Hematopoietic multipotent progenitor cell treated with erythropoietin and hydrocortisone succinate and interleukin-3 and kit ligand, for 4 days (in vitro differentiated cells): ENCODE measurements around the gene L2HGDH.
"Not testable (repeated sequence)": the region's sequence is repeated elsewhere in the genome, so short reads cannot be mapped to it uniquely, and the experiment has no call there.

Source experiments
- DNase-seq: peaks from one replicate; pipeline ENCODE4 v3.0.0-alpha.2; 2015

L2HGDH gene

DNA sequence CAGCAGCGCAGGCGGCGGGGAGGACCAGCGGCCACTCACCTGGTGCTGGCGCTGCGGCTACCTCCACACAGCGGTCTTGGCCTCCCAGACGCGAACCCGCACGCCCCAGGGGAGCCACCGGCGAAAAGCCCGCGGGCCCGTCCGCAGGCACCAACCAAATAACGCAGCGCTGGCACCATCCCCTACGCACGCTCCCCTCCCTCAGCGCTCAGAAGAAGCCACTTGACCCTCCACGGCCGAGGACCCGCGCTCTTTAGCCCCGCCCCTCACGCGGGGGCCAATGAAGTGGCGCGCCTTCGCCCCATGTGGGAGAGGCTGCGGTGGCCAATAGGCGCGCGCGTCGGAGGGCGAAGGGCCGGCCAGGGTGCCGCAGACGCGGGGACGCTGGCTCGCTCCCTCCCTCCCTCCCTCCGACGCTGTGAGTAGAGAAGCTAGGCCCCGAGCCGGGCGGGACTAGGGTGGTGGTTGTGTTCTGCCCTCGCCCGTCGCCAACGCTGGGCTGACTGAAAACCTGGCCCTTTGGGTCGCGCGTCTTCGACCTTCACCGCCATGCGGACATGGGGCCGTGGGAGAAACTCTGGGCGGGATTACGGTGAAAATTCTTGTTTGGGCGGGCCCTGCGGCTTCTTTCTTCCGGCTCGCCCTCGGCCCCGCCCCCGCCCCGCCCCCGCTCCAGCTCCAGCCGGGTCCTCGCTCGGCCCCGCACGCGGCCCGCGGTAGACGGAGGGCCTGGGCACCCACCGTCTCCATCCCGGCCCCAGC is at the start of gene L2HGDH, which contains the start of gene DMAC2L:
L2HGDH (minus strand) TSS at position 258 of the 762 bp plus-strand sequence; CDS start at position 179, 79 bp downstream.
DMAC2L (plus strand) TSS at position 353 of the 762 bp plus-strand sequence. CDS start 9,164 bp downstream, outside the sequence.
- peak; percentile 98 for DNase-seq

DNA sequence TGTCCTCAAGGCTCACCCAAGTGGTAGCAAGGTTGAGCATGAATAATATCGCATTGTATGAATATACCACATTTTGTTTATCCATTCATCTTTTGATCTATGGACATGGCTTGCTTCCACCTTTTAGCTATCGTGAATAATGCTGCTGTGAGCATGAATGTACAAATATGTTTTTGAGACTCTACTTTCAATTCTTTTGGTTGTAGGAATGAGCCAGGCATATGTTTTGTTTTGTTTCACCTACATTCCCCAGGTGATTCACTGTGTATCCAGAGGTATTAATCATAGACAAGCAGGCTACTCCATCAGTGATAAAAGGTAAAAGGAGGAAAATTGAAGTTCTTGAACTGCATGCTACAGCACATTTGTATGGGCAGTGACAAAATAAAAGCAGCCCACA is 48.8 kb upstream of the L2HGDH start:
- no peak for DNase-seq

DNA sequence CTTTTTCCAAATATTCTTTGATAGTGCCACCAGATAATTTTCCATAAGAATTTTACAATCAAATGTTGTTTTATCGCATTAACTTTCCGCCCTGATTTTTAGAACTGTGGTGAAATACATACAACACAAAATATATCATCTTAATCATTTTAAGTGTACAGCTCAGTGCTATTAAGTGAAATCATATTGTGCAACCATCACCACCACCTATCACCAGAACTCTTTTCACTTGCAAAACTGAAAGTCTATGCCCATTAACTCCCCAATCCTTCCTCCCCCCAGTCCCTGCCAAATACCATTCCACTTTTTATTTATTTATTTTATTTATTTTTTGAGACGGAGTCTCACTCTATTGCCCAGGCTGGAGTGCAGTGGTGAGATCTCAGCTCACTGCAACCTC is 48.1 kb upstream of the L2HGDH start:
- no peak for DNase-seq

DNA sequence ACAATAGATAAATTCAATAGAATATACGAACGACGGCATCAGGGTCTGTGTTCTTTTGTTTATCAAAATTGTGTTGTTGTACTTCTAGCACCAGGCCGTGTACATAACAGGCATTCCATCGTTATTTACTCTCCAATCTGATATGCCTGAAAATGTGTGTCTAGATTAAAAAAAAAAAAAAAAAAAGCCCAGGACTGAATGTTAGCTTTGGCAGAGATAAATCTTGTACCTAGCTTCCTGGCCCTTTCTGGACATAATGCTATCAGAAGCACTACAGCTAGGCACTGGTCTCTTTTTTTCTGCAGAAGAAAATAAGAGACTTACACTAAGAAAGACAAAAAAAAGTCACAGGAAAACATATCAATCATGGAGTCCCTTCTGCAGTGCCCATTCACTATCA is 47.6 kb upstream of the L2HGDH start:
- no peak for DNase-seq

DNA sequence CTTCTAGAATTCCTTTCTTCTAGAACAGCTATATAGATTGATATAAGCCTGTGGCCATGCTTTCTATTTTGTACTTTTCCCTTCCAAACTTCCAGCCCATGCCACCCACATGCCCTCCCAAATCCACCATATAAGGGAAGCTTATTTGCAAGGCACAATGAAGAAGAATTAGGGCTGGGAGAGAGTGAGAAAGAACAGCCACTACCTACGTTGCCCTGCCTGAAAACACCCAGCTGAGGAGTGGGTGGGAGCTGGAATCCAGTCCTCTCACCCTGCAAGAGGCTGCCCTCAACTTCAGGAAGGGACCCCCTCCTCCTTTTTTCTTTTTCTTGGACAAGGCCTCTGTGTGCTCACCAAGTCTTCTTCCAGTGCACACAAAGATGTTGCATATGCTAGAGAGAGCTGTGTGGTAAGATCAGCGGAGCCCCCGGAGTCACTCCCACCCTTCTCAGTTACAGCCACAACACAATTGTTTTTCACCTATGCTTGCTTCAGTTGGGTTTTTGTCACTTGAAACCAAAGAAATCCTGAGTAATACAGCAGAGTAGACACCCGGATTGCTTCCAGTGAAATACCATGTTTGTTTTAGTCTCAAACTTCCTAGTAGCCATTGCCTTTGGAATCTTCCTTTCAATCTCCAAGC is 45.8 kb upstream of the L2HGDH start:
- no peak for DNase-seq

DNA sequence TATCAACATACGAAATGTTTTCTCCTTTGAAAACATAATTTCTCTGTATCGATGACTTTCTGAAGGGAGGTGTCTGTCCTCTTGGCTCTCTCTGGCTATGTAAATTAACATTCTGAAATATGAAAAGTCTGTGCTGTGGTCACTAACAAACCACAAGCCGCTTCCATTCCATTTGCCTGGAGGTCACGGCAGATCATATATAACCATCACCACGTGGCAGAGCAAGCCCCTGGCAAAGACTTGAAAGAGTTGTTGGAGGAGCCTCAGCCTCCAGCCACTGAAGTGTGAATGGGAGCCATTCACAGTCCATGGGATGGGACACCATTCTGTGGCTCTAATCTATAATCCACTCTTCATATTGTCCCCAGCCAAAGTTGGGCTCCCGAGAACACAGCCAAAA is 45.1 kb upstream of the L2HGDH start:
- no peak for DNase-seq

DNA sequence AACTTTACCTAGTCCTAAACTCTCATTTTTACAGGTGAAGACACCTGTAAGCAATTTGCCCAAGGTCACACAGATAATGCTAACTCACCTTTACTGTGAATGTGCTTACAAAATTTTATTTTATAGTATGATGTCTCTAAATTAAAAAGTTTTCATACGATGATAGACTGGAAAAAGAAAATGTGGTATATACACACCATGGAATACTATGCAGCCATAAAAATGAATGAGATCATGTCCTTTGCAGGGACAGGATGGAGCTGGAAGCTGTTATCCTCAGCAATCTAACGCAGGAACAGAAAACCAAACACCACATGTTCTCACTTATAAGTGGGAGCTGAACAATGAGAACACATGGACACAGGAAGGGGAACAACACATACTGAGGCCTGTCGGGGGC is 44.3 kb upstream of the L2HGDH start:
- not testable (repeated sequence) for DNase-seq

DNA sequence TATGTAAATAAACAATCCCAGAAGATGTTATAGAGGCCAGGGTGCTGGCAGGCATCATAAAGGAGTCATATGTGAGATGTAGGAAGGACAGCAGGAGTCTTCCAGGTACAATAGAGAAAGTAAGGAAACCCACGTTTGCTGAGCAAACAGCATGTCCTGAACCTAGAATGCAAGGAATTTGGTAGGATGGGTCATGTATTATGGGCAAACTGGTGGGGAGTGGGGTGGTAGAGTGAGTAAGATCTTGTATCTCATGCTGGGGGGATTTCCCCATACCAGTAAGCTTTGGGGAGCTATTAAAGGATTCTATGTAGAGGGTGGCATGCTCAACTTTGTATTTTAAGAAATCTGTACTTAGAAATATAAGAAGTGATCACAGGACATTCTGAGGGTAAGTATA is 43.7 kb upstream of the L2HGDH start:
- DNase-seq, result no peak

DNA sequence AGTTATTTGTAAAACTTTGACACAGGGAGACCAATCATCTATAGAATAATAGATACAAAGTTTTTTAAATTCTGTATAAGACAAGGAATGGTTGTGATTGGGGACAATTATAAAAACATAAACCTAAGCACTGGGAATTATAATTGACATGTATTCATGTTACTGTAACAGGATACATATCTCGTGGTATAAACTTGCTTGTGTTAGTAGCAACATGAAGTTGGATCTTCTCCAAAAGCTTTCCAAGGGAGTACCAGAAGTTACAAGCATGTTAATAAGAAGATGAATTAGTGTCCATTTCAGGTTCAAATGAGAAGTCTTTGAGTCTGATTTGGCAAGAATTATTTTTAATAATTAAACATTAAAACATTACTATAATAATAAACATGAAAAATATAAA is 42.5 kb upstream of the L2HGDH start:
- no peak for DNase-seq

DNA sequence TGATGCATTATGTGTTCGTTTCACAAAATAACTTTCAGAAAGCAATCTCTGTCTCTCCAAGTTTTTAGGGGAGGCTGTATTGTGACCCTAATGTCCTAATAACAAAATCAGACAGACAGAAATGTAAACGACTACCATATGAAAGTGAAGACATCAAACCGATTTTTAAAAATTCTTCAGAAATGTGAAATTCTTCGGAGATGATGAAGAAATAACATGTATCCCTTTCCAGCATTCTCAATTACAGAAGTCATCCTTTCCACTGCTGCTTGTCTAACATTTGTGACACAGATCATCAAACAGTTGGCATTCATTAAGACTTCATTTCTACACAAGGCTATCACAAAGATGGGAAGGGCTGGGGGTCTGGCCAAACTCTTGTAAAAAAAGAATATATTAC is 41.1 kb upstream of the L2HGDH start:
- DNase-seq, result no peak

DNA sequence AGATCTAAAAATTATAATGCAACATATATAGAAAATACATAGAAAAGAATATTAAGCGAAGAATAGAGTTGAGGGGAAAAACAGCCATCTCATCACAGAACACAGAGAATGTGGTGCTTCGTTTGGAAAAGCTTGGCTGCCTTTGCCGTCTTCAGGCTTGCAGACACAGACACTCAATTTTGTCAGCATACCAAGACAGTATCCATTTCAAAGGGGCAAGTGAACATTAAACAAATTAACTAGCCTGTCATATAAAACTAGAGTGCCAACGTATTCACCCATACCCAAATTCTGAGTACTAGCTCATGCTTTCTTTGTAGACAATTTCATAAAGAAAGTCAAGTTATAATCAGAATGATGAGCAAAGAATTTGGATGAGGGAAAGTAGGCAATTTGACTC is 40.6 kb upstream of the L2HGDH start:
- DNase-seq, result no peak

DNA sequence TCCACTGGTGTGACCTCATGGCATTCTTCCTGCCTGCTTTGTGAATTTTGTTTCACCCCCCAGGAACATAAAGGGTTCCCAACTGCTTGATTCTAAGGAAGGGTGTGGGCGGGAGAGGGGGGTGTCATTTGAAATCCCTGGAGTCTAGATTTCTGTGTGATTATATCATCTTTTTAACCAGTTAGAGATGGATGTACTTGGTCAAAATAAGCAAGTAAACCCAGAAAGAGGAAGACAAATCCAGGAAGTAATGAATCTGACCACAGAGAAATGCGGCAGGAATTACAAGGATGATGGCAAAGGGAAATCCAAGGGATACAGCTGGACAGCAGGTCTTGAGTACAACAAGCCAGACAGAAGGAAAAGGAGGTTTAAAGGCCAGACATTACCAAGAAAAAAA is 38.9 kb upstream of the L2HGDH start:
- DNase-seq, result no peak

DNA sequence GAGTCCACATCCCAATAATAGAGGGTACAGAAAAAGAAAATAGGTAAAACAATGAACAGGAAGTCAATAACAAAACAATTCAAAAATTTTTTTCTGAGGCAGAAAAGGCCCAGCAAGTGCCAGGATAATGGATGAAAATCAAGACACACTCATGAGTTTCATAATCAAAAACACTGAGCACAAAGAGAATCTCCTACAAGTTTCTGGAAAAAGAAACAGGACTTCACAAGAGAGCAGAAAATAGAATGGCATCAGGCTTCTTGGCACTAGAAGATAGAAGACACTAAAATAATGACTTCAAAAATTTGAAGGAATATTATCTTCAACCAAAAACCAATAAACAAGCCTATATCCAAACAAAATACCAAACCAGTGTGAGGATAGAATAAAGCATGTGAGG is 36.9 kb upstream of the L2HGDH start:
- no peak for DNase-seq

DNA sequence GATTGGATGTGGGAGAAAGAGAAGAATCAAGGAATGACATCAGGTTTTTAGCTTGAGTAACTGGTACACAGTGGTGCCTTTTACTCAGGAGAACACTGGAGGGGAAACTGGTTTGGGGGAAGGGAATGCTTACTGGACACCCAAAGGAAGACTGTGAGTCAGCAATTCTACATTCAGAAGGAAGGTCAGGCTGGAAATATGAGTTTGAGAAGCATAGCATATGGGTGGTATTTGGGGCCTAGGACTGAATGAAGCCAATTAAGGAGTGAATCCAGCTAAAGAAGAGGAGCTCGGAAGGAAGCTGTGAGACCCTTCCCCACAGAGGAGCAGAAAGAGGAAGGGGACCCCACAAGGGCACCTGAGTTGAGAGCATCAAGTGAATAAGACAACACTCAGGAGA is 35.5 kb upstream of the L2HGDH start:
- DNase-seq, result peak; percentile 43

DNA sequence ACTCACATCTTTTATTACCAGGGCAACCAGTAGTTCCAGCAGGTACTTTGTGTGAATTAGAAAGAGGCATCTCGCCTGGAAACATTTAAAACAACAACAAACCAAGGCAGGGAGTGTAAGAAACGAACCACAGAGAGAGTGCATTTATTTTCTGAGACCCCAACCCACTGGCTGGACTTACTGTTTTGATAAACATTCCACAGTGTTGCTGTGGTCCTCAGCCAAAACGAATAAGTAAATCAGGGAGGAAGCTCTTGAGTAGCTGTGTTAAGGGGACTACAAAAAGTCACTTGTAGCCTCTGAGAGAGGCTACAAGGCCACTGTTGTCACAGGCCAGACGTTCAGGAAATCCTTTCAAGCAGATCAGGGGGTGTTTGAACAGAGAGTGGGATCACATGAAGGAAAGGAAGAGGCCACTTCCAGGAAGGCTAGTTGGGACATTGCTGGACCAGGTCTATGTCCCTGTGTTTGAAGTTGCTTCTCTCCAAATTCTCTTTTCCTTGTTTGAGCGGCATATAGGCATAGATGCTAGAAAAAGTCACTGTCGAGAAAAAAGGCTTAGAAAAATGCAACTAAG is 33.9 kb upstream of the L2HGDH start:
- no peak for DNase-seq

DNA sequence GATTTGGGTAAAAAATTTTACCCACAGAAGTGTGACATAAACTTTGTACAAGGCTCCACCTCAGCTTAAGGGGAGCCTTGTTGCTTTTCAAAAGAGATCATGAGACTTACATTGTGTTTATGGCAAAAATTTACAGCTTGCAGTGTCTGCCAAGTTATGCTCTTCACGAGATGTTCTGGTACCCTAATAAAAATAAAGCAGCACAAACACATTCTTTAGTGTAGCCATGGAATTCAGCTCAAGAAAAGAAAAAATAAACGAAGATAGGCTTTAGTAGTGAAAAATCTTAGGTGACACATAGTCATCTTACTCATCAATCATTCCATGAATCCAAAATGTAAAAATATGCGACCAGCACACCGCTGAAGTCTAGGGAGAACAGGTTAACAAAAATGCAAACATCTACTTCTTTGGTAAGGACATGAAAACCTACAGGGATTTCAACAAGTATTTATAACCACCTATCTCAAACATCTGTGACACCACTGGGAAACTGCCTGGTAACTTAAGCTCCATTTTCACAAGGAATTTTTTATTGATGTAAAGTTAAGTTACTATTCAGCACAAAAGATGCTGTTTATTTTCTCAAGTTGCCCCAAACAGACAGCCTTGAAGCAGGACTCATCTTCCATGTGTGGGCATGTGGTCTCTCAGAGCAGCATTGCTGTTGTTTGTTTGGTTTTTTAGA is 33.0 kb upstream of the L2HGDH start:
- no peak for DNase-seq

DNA sequence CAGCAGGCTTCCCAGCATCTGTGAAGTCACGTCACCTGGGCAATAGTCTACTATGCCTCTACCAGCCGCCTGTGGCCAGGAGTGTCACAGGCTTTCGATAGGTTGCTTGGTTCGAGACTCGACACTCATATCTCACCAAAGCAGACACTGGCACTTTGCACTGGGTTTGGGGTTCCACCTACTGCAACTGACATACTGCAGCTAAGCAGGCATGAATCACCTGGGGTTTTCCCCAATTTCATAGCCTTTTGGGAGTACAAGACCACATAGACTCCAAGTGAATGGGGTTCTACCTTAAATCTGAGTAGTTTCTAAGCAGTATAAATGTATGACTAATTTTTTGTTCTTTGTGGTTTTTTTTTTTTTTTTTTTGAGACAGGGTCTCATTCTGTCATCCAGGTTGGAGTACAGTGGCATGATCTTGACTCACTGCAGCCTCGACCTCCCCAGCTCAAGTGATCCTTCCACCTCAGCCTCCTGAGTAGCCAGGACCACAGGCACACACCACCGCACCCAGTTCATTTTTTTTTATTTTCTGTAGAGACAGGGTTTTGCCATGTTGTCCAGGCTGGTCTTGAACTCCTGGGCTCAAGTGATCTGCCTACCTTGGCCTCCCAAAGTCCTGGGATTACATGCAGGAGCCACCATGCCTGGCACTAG is 32.2 kb upstream of the L2HGDH start:
- peak; percentile 71 for DNase-seq

DNA sequence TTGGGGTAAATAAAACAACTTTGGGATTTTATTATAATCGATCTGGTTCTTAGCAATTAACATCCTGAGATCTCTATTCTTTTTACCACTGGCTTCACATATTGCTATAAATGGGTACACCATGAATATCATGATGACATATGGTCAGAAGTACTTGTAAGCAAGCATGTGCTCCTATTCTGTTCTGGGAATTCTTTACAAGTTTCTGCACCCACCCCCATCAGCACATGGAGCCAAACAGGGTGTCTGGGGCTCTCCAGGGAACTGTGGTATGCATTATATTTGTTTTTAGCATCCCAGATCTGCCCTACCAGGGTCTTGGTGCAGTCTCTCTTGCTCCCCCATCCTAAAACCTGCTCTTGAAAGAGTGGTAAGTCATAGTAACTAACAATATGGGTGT is 31.4 kb upstream of the L2HGDH start:
- no peak for DNase-seq

DNA sequence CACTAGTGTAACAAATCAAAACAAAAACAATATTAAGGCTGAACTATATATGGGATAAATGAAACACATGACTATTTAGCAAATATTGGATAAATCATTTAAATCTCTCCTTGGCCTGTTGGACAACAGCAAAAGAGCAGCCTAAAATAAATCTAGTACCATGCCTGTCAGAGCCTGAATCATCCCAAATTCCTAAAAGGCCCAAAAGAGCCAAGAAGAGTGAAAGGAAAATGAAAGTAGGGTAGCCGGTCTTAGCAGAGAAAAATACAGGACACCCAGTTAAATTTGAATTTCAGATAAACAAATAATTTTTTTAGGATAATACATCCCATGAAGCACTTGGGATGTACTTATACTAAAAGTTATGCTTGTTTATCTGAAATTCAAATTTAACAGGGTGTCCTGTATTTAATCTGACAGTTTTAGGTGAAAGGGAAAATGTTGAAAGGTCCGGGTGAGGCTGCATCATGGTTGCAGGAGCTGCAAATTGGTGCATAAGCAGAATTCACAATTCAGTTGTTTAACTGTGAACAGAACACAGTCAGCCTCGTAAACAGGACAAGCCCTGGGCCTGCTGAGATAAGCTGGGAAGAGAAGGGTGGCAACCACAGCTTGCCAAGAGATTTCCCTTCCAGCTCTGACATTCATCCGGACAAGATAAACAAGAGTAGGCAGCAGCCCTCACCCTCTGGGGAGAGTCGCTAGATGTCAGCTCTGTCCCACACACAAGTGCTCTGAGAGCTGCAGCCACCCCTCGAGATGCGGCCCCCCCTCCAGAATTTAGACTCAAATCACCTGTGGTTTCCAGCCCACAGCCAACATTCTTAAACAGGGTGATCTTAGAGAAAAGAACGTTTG is 30.4 kb upstream of the L2HGDH start:
- DNase-seq, result peak; percentile 97

DNA sequence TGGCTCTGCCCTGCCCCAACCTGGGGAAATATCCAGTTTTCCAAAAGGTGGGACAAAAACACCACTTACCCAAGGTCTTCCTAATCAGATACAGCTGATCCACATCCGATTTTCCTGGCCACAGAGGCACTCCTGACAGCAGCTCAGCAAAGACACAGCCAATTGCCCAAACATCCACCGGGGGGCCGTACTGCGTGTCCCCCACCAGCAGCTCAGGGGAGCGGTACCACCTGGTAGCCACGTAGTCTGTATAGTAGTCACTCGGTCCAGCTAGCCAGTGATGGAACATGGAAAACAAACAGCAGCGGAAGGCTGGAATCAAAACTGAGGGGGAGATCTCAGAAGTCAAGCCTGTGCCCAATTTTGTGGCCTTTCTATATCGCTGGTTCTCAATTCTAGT is 28.9 kb upstream of the L2HGDH start:
- DNase-seq, result peak; percentile 48

DNA sequence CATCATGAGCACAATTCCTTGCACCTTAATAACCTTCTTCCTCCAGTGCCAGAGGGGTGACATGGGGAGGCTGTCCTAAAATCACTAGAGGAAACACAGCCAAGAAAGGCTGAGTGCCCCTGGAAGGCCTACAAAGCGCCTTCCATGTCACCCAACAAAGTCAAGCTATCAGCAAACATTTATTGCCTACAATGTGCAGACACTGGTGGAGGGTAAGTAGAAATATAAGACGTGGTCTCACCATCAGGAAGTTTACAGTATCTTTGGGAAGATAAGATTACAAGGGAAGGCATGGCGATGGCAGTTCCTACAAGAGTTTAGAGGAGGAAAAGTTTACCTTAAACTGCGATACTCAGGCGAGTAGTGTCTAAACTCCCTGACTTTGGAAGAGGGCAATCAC is 28.0 kb upstream of the L2HGDH start:
- DNase-seq, result no peak

DNA sequence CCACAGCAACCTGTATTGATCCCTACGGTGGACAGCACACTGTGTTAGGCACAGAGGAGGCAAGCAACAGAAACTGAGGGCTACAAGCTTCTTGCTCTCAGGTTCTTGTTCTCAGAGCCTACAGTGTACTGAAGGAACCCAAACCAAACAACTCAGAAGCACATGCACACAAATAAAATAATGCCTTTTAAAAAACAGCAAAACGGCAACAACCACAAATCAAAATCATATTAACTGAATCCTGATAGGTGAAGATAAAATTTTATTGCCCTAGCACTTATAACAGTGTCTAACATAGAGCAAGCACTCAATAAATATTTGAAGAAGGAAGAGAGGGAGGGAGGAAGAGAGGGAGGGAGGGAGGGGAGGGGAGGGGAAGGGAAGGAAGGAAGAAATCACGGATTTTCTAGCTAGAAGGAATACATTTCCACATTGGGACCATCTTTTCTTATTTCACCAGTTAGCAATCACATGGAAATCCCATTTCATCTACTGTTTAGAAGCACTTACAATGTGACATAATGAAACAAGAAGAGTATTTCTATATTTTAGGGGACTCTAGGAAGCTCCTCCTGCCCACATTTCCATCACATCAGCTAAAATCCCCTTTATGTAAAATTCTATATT is 27.3 kb upstream of the L2HGDH start:
- no peak for DNase-seq
